ENCODE measurements around the gene SMOC2. TPM values are rescaled to one million over a fixed set of nuclear protein-coding genes. Genes with fewer than 3 reads are reported as not detected.
A peak's percentile ranks its signal among the peaks of the same experiment; 100 is the strongest.

The SMOC2 gene
- total and polyA plus RNA-seq, 2 of the 13 experiments (the other 11 are each of a cell fraction or from before 2014, with no cell fraction given): not detected

DNA sequence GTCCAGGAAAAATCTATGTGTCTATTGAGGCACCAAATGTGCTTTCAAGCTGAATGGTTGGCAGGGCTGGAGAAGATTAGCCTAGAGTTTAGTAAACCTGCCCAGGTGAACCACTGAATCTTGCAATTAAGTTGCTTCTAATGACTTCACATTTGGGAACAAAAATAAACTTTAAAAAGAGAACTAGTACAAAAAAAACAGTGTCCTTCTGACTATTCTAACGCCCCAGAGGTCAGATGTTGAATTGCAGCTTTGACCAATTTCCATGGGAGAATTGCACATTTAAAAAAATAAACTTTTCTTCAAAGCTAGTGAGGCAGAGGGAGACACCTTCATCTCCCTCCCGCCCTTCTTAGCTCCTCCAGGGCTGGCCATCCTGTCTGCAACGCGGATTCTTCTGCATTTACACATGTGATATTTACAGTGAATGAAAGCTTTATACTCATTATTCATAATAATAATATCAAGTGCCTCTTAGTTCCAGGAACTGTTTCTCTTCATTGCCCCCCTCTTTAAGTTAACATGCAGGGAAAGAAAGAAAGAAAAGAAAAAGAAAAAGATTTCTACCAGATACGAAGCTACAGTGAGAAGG lies 270.2 kb downstream of the SMOC2 start:
- Histone ChIP-seq H3K4me1 (ENCODE audit: insufficient read depth, low read length) (no peaks in the 10 kb centered on the region), H3K9ac (ENCODE audit: insufficient read depth, low read depth, low read length) (no peak overlapping the region), H3K4me2 (ENCODE audit: low read depth, low read length) (no peak overlapping the region), H3K27ac (ENCODE audit: extremely low read length, insufficient read depth, low read length) (no peak overlapping the region), H3K27me3 (ENCODE audit: control insufficient read depth in 1 of 2, insufficient read depth in 2 of 2, low read length in 2 of 2) (peaks cover 6 to 31% of the 10 kb centered on the region in 2 experiments), H3K9me3 (ENCODE audit: low read length) (no peaks in the 10 kb centered on the region), H3K79me2 (ENCODE audit: insufficient read depth, low read length) (no peaks in the 10 kb centered on the region), H2AFZ (ENCODE audit: low read length) (no peak overlapping the region), H3K4me3 (replicated peaks in 1 of 3; ENCODE audit: insufficient read depth in 1 of 3, low read depth in 2 of 3, low read length in 3 of 3) (no peak overlapping the region), H3K36me3 (replicated peaks in 1 of 2; ENCODE audit: control insufficient read depth in 1 of 2, insufficient read depth in 2 of 2, low read length in 2 of 2) (no peaks in the 10 kb centered on the region), H4K20me1 (ENCODE audit: insufficient read depth, low read length) (no peaks in the 10 kb centered on the region)
- ATAC-seq (0 out of 3 replicates have a peak, but pooled peaks have one; percentile 23), DNase-seq (ENCODE audit: low spot score) (no peak), FAIRE-seq (peak; percentile 59)
- intact Hi-C loops (cut with micrococcal nuclease; ENCODE audit: unreplicated experiment) (loop anchor here (5.0 kb wide), 1 partner anchor 339 kb away; no protein-coding TSS in a partner anchor), in situ Hi-C loops (cut with HindIII; ENCODE audit: extremely low pct_ligation_motif_present, low pct_unique_long_range_greater_than_20kb) (no loop called here)
- CTCF ChIA-PET (ENCODE audit: low intra/inter-chr PET ratio, low total read pairs): no interaction called here
- under 1% methylated on average over 5 of the region's 5 CpGs for WGBS (ENCODE audit: low lambda C conversion rate)
- POLR2A ChIA-PET: no interaction called here
- TF ChIP-seq ZBTB8A (CRISPR knock-in tag; IDR thresholded peaks at IDR 0.05; ENCODE audit: borderline replicate concordance, low read depth) (no peak), TOPORS (CRISPR knock-in tag; IDR thresholded peaks at IDR 0.05) (no peak), ZSCAN9 (CRISPR knock-in tag; IDR thresholded peaks at IDR 0.05; ENCODE audit: borderline replicate concordance) (no peak), ETV6 (CRISPR knock-in tag; conservative IDR thresholded peaks at IDR 0.05) (no peak)
- TF ChIP-seq, protein P1, sequence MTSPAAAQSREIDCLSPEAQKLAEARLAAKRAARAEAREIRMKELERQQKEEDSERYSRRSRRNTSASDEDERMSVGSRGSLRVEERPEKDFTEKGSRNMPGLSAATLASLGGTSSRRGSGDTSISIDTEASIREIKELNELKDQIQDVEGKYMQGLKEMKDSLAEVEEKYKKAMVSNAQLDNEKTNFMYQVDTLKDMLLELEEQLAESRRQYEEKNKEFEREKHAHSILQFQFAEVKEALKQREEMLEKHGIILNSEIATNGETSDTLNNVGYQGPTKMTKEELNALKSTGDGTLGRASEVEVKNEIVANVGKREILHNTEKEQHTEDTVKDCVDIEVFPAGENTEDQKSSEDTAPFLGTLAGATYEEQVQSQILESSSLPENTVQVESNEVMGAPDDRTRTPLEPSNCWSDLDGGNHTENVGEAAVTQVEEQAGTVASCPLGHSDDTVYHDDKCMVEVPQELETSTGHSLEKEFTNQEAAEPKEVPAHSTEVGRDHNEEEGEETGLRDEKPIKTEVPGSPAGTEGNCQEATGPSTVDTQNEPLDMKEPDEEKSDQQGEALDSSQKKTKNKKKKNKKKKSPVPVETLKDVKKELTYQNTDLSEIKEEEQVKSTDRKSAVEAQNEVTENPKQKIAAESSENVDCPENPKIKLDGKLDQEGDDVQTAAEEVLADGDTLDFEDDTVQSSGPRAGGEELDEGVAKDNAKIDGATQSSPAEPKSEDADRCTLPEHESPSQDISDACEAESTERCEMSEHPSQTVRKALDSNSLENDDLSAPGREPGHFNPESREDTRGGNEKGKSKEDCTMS (CRISPR knock-in tag; conservative IDR thresholded peaks at IDR 0.05): no peak
- TF ChIP-seq, protein P2, sequence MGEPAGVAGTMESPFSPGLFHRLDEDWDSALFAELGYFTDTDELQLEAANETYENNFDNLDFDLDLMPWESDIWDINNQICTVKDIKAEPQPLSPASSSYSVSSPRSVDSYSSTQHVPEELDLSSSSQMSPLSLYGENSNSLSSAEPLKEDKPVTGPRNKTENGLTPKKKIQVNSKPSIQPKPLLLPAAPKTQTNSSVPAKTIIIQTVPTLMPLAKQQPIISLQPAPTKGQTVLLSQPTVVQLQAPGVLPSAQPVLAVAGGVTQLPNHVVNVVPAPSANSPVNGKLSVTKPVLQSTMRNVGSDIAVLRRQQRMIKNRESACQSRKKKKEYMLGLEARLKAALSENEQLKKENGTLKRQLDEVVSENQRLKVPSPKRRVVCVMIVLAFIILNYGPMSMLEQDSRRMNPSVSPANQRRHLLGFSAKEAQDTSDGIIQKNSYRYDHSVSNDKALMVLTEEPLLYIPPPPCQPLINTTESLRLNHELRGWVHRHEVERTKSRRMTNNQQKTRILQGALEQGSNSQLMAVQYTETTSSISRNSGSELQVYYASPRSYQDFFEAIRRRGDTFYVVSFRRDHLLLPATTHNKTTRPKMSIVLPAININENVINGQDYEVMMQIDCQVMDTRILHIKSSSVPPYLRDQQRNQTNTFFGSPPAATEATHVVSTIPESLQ (CRISPR knock-in tag; conservative IDR thresholded peaks at IDR 0.05): no peak
- BruUV-seq (replicated peaks): no TSS peak

All from HepG2 (cell line).